Stimulated activated naive CD4-positive, alpha-beta T cell (primary cell): Measurements from ENCODE around the gene RIC8B.
A peak's percentile ranks its signal among the peaks of the same experiment; 100 is the strongest.
"Not testable (repeated sequence)": the region's sequence is repeated elsewhere in the genome, so short reads cannot be mapped to it uniquely, and the experiment has no call there.

Source experiments
- DNase-seq, 6 experiments: peaks; one replicate each; lab custom pipeline; 2025; lab: John Stamatoyannopoulos, UW

The RIC8B gene, protein sequence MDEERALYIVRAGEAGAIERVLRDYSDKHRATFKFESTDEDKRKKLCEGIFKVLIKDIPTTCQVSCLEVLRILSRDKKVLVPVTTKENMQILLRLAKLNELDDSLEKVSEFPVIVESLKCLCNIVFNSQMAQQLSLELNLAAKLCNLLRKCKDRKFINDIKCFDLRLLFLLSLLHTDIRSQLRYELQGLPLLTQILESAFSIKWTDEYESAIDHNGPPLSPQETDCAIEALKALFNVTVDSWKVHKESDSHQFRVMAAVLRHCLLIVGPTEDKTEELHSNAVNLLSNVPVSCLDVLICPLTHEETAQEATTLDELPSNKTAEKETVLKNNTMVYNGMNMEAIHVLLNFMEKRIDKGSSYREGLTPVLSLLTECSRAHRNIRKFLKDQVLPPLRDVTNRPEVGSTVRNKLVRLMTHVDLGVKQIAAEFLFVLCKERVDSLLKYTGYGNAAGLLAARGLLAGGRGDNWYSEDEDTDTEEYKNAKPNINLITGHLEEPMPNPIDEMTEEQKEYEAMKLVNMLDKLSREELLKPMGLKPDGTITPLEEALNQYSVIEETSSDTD

DNA sequence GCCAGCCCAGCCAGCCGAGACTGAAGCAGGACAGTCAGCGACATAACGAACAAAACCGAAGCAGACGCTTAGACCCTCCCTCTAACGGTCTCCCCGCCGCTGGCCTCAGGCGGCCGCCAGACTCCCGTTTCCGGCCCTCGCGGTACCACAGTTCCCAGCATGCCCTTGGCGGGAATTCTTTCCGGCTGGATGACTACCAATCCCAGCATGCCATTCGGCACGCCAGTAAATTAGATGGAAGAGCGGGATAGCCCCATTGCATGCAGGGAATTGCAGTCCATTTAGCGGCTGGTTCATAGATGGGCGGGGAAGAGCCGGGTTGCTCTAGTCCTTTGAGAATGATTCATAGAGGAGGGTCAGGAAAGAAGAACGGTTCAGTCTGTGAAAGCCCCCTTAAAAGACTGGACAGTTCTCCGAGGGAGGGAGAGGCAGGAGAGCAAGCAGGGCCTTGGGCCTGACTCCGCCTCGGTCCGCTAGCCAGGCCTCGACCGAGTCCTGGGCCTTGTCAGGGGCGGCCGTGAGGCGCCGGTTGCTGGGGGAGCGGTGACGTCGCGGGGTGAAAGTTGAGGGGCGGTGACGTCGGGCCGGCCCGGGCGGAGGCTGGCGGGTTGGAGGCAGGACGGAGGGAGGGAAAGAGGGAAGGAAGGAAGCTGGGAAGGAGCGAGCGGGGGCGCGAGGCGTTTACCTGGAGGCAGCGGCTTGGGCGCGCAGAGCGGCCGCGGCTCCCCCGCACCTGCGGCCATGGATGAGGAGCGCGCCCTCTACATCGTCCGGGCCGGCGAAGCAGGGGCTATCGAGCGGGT, at the start of gene RIC8B:
RIC8B (plus strand) TSS at position 678 of the 803 bp plus-strand sequence; CDS start at position 742, 64 bp downstream.
- peak; percentile 42 to 87 (median 69) for DNase-seq

DNA sequence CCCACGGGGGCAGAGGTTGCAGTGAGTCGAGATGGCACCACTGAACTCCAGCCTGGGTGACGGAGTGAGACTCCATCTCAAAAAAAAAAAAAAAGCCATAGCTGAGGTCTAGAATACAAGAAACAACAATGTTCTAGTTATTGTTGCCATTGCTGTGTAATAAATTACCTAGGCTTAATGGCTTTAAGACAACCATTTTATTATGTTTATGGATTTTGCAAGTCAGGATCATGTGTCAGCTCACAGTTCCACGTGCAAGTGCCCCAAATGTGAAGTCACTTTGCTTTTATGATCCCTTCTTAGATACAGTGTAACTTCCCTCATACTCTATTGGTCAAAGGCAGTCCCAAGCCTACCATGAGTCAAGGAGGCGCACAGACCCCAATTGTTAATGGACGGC, 49.5 kb upstream of the RIC8B start:
- no peak for DNase-seq

DNA sequence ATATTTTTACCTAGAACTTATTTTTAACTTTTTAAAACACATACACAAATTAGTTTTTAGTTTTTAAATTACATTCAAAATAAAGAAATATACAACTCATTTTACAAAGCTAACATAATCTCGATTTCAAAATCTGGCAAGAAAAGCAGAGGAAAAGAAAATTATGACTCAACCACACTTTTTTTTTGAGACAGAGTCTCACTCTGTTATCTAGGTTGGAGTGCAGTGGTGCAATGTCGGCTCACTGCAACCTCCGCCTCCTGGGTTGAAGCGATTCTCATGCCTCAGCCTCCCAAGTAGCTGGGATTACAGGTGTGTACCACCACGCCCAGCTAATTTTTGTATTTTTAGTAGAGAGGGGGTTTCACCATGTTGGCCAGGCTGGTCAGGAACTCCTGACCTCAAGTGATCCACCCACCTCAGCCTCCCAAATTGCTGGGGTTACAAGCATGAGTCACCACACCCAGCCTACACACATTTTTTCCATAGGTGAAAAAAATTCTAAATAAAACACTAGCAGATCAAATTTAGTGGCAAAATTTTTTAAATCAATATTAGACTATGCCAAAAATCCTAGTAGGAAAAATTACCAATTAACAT, 47.8 kb upstream of the RIC8B start:
- DNase-seq: not testable (repeated sequence)

DNA sequence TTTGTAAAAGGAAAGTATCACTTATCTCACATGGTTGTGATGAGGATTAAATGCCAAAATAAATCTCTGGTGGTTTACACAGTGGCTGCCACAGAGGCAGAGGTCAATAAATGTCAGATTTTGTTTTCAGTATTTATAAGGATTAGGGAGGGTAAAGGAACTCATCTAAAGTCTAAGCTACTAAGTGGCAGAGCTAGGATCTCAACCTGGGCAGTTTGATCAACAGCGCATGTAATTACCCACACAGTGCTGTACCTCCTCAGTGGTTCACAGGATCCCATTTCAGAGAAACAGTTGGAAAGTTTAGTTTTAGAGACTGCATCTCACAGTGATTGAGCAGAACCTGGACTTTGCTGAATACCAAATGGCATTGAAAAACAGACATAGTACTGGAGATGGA, 44.9 kb upstream of the RIC8B start:
- DNase-seq: no peak

DNA sequence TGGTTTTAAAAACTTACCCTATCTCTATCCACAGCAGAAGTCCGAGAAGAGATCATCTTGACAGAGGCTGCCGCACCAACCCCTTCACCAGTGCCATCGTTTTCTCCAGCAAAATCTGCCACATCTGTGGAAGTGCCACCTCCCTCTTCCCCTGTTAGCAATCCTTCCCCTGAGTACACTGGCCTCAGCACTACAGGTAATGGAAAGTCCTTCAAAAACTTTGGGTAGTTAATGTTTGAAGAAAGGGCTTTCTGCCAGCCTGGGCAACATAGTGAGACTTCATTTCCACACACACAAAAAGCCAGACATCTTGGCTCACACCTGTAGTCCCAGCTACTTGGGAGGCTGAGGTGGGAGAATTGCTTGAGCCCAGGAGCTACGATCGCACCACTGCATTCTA, 41.6 kb upstream of the RIC8B start:
- no peak for DNase-seq

DNA sequence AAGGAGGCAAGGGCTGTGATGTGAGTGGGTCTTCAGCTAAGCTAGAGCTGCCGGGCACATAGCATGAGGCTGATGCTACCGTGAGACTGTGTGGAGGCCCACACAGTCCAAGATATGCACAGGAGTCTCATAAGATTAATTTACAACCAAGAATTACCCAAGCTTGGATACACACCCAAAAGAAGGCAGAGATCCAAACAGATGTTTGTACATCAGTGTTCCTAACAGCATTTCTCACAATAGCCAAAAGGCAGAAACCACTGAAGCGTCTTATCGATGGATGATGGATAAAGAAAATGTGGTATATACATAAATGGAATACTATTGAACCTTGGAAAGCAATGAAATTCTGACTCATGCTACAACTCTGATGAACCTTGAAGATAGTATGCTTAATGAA, 40.8 kb upstream of the RIC8B start:
- DNase-seq: no peak

DNA sequence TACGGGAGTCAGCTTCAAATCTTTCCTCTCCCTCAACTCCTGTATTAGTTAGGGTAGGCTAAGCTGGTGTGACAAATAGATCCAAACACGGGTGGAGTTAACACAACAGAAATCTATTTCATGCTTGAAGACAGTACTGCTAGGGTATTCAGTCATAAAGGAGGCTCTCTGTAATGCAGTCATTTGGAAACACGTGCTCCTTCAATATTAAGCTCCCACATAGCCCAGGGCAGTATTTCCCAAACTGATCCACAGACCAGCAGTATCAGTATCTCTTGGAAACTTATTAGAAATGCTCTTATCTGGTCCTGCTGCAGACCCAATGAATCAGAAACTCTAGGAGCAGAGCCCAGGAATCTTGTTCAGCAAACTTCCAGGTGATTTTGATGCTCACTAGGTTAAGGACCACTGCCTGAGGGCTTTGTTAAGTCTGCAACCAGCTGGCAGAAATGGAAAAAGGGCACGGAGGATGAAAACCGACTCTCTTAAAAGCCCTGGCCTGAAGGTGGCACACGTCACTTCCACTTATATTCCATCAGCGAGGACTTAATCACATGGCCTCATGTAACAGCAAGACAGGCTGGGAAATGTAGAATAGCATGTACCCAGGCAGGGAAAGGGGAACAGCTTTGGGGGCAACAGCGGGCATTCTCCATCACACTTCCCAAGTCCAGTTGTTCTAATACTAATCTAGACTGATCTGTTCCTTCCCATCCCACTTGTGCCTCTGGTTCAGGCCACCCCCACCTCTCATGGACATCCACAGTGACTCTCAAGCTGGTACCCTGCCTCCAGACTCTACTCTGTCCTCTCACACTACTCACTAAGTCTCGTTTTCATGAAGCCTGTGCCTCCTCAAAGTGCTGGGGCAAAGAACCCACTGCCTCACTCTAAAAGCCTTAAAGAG, 38.2 kb upstream of the RIC8B start:
- peak in 3 of 6 experiments; percentile 4 to 28 (median 20) for DNase-seq

DNA sequence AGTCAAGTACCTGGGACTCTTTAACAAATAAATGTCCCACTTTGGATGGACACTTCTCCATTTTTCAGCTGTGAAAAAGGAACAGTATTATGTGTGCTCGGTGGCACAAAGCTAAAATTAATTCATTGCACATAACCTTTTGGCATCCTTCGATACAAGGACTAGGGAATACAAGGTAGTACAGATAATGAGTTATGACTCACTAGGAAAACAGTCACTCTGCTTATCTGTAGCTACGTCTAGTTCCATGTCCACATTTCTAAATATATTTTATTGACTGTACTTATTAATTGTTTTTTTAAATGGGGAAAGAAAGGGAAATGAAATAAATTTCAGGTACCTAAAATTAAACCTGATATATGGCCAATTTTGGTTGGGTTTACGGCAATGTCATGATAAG, 35.2 kb upstream of the RIC8B start:
- no peak for DNase-seq

DNA sequence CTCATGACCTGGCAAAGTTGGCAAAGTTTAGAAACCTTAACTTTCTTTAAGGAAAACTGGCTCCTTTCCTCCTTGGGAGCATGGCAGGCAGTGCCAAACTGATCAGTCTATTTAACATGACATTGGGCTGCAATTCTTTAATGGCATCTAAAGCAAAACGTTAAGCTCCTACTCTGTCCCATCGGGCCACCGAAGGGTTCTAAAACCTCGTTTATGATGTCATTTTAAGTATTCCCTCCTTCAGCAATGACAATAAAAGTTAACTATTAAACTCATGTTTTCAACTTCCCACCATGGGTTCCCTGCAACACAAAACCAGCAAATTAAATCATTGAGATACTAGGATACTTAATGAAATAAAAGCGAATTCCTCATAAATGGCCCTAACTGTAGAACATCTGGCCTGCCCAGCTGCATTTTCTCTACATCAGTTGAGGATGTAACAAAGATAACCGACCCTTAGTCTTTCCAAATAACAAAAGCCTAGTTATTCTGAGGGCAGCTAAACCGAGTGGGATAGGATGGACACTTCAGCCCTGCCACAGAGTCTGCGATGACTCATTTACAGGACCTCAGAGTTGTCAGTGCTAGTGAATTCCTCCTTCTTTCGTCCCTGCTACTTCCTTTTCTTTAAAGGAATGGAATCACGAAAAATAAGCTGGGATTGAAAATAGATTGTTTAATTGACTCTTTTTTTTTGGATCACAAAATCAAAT, 34.5 kb upstream of the RIC8B start:
- no peak for DNase-seq

DNA sequence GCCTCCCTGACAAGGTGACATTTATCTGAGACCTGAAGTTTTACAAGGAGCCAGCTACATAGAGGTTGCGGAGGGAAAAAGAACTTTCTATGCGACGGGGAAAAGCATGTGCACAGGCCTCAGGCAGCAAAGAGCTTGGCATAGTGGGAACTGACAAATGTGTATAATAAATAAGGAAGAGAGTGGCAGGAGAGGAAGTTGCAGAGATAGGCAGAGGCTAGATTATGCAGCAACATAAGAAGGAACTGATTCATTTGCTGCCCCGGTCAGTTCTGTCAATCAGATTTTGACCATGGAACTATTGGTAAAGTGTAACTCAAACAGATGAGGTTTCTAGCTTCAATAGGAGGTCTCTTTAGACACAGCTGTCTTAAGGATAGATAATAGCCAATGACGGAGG, 33.7 kb upstream of the RIC8B start:
- no peak for DNase-seq

DNA sequence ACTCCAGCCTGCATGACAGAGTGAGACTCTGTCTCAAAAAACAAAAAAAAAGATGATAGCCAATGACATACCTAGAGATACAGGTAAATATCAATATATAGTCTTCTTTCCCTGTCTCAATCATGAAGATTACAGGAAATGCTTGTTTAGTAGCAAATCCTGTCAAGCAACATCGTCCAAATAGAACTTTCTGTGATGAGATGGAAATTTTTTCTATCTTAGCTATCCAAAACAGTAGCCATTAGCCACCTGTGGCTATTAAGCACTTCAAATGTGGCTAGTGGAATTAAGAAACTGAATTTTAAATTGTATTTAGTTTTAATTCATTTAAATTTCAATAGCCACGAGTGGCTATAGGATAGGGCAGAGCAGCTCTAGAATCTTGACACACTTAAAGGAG, 33.2 kb upstream of the RIC8B start:
- no peak for DNase-seq

DNA sequence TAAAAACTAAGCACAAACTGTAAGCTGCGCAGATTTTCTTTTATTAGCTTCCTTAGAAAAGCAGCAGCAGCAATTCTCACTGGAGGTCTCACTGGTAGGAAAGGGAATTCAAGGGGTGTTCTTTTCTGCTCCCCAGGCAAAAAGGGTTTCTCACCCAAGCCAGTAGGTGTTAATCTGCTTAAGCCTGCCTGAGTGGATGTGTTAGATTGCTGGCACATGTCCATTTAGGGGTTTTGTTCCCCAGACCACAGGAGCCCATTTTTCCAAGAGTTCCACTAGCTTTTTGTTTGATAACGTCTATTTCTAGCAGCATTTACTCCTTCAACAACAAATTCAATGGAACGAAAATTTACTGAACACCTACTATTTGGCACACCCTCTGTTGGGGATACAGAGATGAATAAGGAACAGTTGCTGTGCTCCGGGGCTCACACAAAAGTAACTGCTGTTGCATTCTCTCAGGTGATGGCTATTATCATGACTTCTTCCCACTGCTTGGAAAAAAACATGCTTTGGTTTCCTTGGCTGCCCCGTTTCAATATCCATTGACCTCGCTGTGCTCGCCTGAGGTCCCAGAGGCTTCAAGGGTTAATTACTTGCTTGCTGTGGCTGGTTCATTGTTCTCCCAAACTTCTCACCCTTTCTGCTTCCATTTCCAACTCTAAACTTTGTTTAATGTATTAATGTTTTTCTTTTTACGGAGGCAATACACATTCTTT, 31.1 kb upstream of the RIC8B start:
- no peak for DNase-seq

DNA sequence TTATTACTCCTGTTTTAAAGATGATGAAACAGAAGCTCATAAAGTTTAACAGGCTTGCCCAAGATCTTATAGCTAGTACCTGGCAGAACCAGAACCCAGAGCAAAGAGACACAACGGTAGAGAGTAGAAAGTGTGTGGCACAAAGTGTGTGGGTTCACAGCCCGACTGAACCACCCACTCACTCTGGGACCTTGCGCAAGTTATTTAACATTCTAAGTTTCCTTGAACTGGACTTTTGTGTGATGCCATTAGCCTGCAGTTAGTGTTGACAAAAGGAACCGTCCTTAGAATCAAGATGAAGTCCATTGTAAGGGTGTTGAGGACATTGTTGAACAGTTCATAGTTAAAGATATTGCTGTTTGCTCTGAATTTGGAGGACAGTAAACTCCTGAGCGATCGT, 29.9 kb upstream of the RIC8B start:
- DNase-seq: no peak

DNA sequence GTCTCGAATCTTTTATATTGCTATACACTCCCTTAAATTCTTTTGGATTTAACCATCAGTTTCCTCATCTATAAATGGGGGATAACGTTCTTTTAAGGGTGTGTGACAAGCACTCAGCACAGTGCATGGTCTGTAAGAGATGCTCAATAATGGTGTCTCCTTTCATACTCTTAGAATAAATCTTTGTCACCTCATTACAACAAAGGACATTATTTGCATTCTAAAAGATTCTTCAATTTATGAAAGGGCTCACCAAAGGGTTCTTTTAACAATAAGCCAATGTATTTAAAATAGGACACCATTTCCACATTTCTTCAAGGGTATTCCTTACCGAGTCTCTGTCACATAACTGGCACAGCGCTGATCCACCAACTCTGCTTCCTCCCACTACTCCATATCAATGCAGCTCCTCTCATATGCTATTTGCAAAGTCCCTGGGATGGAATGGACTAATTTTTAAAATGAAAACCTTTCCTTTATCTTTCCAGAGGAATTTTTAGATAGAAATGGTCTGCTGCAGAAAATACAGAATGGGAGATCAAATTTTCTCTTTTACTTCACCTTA, 29.2 kb upstream of the RIC8B start:
- no peak for DNase-seq

DNA sequence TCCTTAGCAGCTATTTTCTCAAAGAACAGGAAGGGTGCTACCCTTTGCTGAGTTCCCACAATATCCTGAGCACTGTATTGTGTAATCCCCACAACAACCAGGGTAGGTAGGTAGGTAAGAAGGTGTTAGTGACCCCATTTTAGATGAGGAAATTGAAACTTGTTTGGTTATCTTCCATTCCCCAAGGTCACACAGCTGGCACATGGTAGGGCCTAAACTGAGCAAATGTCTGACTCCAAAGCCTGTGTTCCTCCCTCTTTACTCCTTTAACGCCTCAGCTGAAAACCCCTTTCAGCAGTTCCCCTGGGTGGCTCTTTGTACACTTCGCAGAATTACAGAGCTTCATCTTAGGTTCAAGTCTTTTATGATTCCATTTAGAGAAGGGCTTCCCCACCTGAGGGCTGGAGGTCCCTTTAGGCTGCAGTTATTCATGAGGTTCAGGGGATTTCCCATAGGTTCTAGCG, 26.5 kb upstream of the RIC8B start:
- DNase-seq: peak in 4 of 6 experiments; percentile 12 to 75 (median 73)

DNA sequence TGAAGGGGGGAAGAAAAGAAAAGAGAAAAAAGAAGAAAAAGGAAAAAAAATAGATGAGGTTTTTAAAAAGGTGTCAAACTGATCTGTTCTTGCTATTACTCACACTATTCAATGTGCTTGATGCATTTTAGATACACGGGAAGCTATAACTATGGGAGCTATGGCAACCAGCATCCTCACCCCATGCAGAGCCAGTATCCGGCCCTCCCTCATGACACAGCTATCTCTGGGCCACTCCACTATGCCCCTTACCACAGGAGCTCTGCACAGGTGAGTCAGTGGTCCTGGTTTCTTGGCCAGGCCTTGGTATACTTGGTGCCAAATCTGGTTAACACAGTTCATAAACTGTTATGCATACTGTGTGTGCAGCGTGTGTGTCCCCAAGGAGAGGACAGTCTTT, 24.0 kb upstream of the RIC8B start:
- no peak for DNase-seq

DNA sequence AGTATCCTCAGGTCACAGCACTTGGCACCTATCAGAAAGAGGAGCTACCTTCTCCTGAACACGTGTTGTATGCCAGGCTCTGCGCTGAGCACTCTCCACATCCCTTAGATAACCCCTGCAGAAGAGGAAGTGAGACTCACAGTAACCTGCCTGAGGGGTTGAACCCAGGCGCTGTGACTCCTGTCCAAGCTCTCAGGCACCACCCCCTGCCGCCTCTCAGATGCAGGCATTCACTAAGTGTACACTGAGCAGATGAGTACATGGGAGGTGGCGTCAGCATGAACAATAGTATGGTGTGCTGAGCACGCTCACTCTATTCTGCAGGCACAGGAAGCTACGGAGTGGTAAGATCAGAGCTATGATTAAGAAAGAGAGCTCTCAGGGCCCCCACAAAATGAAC, 21.0 kb upstream of the RIC8B start:
- peak in 5 of 6 experiments; percentile 7 to 55 (median 33) for DNase-seq

DNA sequence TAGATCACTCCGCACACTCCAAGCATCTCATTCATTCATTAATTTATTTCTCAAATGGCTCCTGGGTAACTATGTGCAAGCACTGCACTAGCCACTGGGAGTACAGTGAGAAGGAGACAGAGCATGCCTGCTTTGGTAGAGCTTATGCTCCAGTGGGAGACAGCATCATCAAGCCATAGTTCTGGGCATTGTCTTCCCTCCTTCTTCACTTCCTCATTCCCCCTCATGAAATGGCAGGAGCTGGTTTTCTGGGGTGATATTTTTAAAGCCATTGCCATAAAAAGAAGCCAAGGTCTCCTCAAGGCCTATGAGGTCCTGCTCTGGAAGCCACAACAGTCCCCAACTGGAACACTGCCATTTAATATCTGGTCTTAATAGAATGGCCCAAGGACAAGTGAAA, 20.2 kb upstream of the RIC8B start:
- no peak for DNase-seq

DNA sequence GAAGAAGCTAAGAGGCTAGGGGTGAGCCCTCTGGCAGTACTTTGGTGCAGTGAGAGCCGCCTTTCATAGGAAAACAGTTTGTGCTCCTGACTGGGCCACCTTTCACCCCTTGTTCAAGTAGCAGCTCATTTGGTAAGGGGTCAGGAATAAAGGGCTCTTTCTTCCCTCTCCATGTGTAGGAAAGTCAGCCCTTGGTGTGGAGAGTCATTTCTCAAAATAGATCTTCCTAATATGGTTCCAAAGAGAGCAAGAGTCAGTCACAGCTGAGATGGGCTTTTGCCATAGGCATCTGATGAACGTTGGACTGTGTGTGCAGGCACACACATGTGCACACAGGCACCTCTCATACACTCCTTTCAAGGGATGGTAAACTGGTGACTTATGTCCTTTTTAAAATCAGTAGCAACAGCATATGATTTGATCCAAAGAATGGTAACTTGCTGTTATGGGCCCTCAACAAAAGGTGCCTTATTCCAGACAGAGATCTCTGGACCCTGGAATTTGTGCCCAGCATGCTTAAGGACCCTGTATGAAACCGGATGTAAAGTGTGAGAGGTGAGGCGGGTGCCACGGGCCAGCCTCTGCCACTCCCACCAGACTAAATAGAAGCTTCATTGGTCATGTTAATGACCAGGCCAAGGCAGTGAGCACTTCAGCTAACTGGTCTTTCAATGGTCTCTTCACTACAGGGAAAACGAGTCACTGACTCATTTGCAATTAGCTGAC, 16.7 kb upstream of the RIC8B start:
- DNase-seq: no peak
